Endothelial cell of umbilical vein (primary cell): ENCODE data around the gene DNAL1. TPM values are rescaled to one million over a fixed set of nuclear protein-coding genes. Genes with fewer than 3 reads are reported as not detected.

Experiments
- BruUV-seq: library from RNA; stranded (reverse); fragments of 400-500 nt; replicated peaks from 2 replicates; lab custom pipeline; 2021; lab: Mats Ljungman, UMichigan
- CTCF ChIA-PET: fragments of 300-600, 350-600 bp; sonication (Branson Sonifier 250); formaldehyde crosslinking; loops from one replicate; lab custom pipeline; 2021; ENCODE audit warnings: antibody characterized with exemption, inconsistent platforms; lab: Charles Lee
- POLR2A ChIA-PET: fragments of 300-600, 350-600 bp; sonication (Branson Sonifier 250); formaldehyde crosslinking; loops from one replicate; lab custom pipeline; 2021; ENCODE audit warnings: antibody characterized with exemption, inconsistent platforms; lab: Charles Lee
- DNase-seq: peaks from one replicate; pipeline ENCODE4 v3.0.0-alpha.2; 2011; ENCODE audit warnings: low read depth, low spot score
- FAIRE-seq: peaks from 2 replicates; lab custom pipeline; 2011; peaks lifted over from hg19 to GRCh38; lab: Jason Lieb, UNC
- H2AFZ ChIP-seq: 2 replicates; pipeline ENCODE4 v1.6.0; 2012; ENCODE audit warnings: low read depth, low read length, control low read depth, inconsistent platforms
- H3K27ac ChIP-seq: 2 replicates; pipeline ENCODE4 v1.5.1; 2011; ENCODE audit warnings: low read depth, mild to moderate bottlenecking, control low read depth, low read length, moderate library complexity; ENCODE audit not compliant: insufficient read depth
- H3K27me3 ChIP-seq, 2 experiments: 2 replicates each; pipeline versions ENCODE4 v1.6.0 to v1.6.1; 2011; ENCODE audit warnings: low read length in 2 of 2, mixed read lengths in 1 of 2; ENCODE audit not compliant: control insufficient read depth in 2 of 2, insufficient read depth in 2 of 2
- H3K36me3 ChIP-seq, 2 experiments: 2 replicates in 1 of 2; 3 replicates in 1 of 2; pipeline ENCODE4 v1.5.1; 2011; ENCODE audit warnings: low read length in 2 of 2, mild to moderate bottlenecking in 1 of 2, moderate library complexity in 1 of 2; ENCODE audit not compliant: control insufficient read depth in 2 of 2, insufficient read depth in 2 of 2; ENCODE audit errors: extremely low read depth in 1 of 2
- H3K4me1 ChIP-seq: 3 replicates; pipeline ENCODE4 v1.5.1; 2011; ENCODE audit warnings: mild to moderate bottlenecking, low read length; ENCODE audit not compliant: control insufficient read depth, insufficient read depth; ENCODE audit errors: extremely low read depth
- H3K4me2 ChIP-seq: 2 replicates; pipeline ENCODE4 v1.6.1; 2011; ENCODE audit warnings: low read length, control low read depth, mixed read lengths; ENCODE audit not compliant: insufficient read depth
- H3K4me3 ChIP-seq, 3 experiments: fragments of 200-600 bp in 1 of 3; sonication (generic), shearing (Covaris generic) in 1 of 3; replicated peaks in 1 of 3; 2 replicates each; pipeline ENCODE4 v1.5.1; 2011 to 2016; ENCODE audit warnings: control low read depth in 3 of 3, low read length in 3 of 3, mild to moderate bottlenecking in 2 of 3, inconsistent platforms in 1 of 3, low read depth in 1 of 3, moderate library complexity in 1 of 3; ENCODE audit not compliant: insufficient read depth in 1 of 3
- H3K79me2 ChIP-seq: 2 replicates; pipeline ENCODE4 v1.6.0; 2012; ENCODE audit warnings: low read length, inconsistent platforms; ENCODE audit not compliant: control insufficient read depth, insufficient read depth
- H3K9ac ChIP-seq: replicated peaks from 2 replicates; pipeline ENCODE3; 2011; ENCODE audit warnings: low read length, control low read depth; ENCODE audit not compliant: insufficient read depth; ENCODE audit errors: extremely low read depth
- H3K9me1 ChIP-seq: replicated peaks from 3 replicates; pipeline ENCODE4 v1.6.0; 2011; ENCODE audit warnings: mild to moderate bottlenecking, low read length; ENCODE audit not compliant: control insufficient read depth, insufficient read depth; ENCODE audit errors: extremely low read depth
- H3K9me3 ChIP-seq: replicated peaks from 2 replicates; pipeline ENCODE4 v1.5.1; 2012; ENCODE audit warnings: low read length, inconsistent platforms; ENCODE audit not compliant: control insufficient read depth, insufficient read depth
- H4K20me1 ChIP-seq: replicated peaks from 2 replicates; pipeline ENCODE3; 2011; ENCODE audit warnings: mild to moderate bottlenecking, low read length; ENCODE audit not compliant: control insufficient read depth, insufficient read depth; ENCODE audit errors: extremely low read depth
- EZH2 ChIP-seq: IDR thresholded peaks from 2 replicates; pipeline ENCODE4 v1.6.1; 2012; ENCODE audit warnings: borderline replicate concordance, low read depth, mild to moderate bottlenecking, moderate library complexity, low read length, inconsistent platforms; ENCODE audit not compliant: severe bottlenecking
- FOS ChIP-seq: IDR thresholded peaks from 2 replicates; pipeline ENCODE4 v1.6.1; 2011; ENCODE audit warnings: mild to moderate bottlenecking, low read length, moderate library complexity, borderline replicate concordance; ENCODE audit not compliant: insufficient read depth
- GATA2 ChIP-seq: IDR thresholded peaks from 2 replicates; pipeline ENCODE4 v1.7.0; 2011; ENCODE audit warnings: low read depth, mild to moderate bottlenecking, moderate library complexity, mixed read lengths, low read length; ENCODE audit not compliant: insufficient read length, insufficient read depth
- JUN ChIP-seq: IDR thresholded peaks from 2 replicates; pipeline ENCODE4 v1.6.1; 2011; ENCODE audit warnings: borderline replicate concordance, low read depth; ENCODE audit not compliant: insufficient read length, insufficient read depth
- MAX ChIP-seq: IDR thresholded peaks from 2 replicates; pipeline ENCODE4 v1.6.1; 2011; ENCODE audit not compliant: insufficient read depth, insufficient read length
- MYC ChIP-seq: IDR thresholded peaks from one replicate; pipeline ENCODE4 v1.6.1; 2011; ENCODE audit warnings: mild to moderate bottlenecking, low read depth, low read length
- POLR2A ChIP-seq: IDR thresholded peaks from 2 replicates; pipeline ENCODE4 v1.6.1; 2012; ENCODE audit warnings: low read depth, mild to moderate bottlenecking, control low read depth, low read length
- POLR2AphosphoS5 ChIP-seq: IDR thresholded peaks from 2 replicates; pipeline ENCODE4 v1.6.1; 2012; ENCODE audit warnings: low read depth, mild to moderate bottlenecking, control low read depth, low read length, moderate library complexity; ENCODE audit not compliant: insufficient read depth
- dilution Hi-C: fragments of 300-500 bp; cut with MboI; formaldehyde crosslinking; loops from one replicate; pipeline ENCODE4 v1.15.0; 2019; ENCODE audit warnings: low sequenced_read_pairs; ENCODE audit not compliant: extremely low pct_ligation_motif_present
- intact Hi-C: fragments of 100-400 bp; cut with micrococcal nuclease; formaldehyde crosslinking; loops from one replicate; pipeline ENCODE4 v1.10.0; 2022
- polyA plus RNA-seq, 4 experiments: library from polyadenylated mRNA; depleted of rRNA in 3 of 4; stranded (reverse) in 3 of 4; unstranded in 1 of 4; fragments of >200 nt; gene quantifications; 2 replicates each; pipeline versions ENCODE4 v1.2.1 to v1.2.3, GENCODE V29; 2011 to 2012; ENCODE audit warnings: missing spikeins in 1 of 4
- total RNA-seq: library from RNA; stranded (reverse); gene quantifications from 2 replicates; pipeline ENCODE4 v1.2.3, GENCODE V29; 2021
- TF ChIP-seq, protein P1 (sequence below), 2 donors: IDR thresholded peaks; 1 replicate in 1 of 2; 2 replicates in 1 of 2; pipeline ENCODE4 v1.5.1; 2011; ENCODE audit warnings: low read length in 2 of 2, mild to moderate bottlenecking in 2 of 2, moderate library complexity in 2 of 2, control low read depth in 1 of 2, inconsistent platforms in 1 of 2, low read depth in 1 of 2; ENCODE audit not compliant: insufficient read depth in 1 of 2; ENCODE audit errors: extremely low read depth in 1 of 2

The DNAL1 gene
- total and polyA plus RNA-seq, 2 donors (not counting 3 experiments of a cell fraction or from before 2014, with no cell fraction given): 2.4 to 15.3 TPM

GRCh38 chr14:73607241-73607640 is 37.5 kb upstream of the DNAL1 start:
- TF ChIP-seq, protein P1, sequence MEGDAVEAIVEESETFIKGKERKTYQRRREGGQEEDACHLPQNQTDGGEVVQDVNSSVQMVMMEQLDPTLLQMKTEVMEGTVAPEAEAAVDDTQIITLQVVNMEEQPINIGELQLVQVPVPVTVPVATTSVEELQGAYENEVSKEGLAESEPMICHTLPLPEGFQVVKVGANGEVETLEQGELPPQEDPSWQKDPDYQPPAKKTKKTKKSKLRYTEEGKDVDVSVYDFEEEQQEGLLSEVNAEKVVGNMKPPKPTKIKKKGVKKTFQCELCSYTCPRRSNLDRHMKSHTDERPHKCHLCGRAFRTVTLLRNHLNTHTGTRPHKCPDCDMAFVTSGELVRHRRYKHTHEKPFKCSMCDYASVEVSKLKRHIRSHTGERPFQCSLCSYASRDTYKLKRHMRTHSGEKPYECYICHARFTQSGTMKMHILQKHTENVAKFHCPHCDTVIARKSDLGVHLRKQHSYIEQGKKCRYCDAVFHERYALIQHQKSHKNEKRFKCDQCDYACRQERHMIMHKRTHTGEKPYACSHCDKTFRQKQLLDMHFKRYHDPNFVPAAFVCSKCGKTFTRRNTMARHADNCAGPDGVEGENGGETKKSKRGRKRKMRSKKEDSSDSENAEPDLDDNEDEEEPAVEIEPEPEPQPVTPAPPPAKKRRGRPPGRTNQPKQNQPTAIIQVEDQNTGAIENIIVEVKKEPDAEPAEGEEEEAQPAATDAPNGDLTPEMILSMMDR (IDR thresholded peaks at IDR 0.05; ENCODE audit: extremely low read depth in 1 of 2, insufficient read depth in 1 of 2, low read depth in 1 of 2, low read length in 2 of 2): no peak
- TF ChIP-seq POLR2A: no peak
- no peak for TF ChIP-seq POLR2AphosphoS5
- no peak for TF ChIP-seq MYC
- no peak for TF ChIP-seq JUN
- no peak for TF ChIP-seq GATA2
- TF ChIP-seq MAX: no peak
- no peak for TF ChIP-seq FOS
- no peak for TF ChIP-seq EZH2

More at GRCh38 chr14:73607241-73607640, 37.5 kb upstream of the DNAL1 start:
- Histone ChIP-seq H3K79me2 (no peaks in the 10 kb centered on the region), H3K9me1 (no peaks in the 10 kb centered on the region), H3K4me2 (no peak overlapping the region), H3K4me3 (no peak overlapping the region), H2AFZ (no peak overlapping the region), H3K27ac (no peak overlapping the region), H3K9ac (no peak overlapping the region), H3K4me1 (peaks cover 5% of the 10 kb centered on the region), H3K36me3 (no peaks in the 10 kb centered on the region), H4K20me1 (no peaks in the 10 kb centered on the region), H3K9me3 (no peaks in the 10 kb centered on the region), H3K27me3 (no peaks in the 10 kb centered on the region)
- intact Hi-C loops (no loop called here), dilution Hi-C loops (no loop called here)
- DNase-seq: no peak
- no peak for FAIRE-seq
- ChIA-PET POLR2A (no interaction called here), CTCF (no interaction called here)
- no TSS peak for BruUV-seq
